Measurements from ENCODE around the gene STRAP. TPM values are rescaled to one million over a fixed set of nuclear protein-coding genes. Genes with fewer than 3 reads are reported as not detected.
A peak's percentile ranks its signal among the peaks of the same experiment; 100 is the strongest.
"Not testable (repeated sequence)": the region's sequence is repeated elsewhere in the genome, so short reads cannot be mapped to it uniquely, and the experiment has no call there.

Gene STRAP
- total and polyA plus RNA-seq, 8 donors, result 84.2 to 147 (median 133) TPM

- TF ChIP-seq CTCF (IDR thresholded peaks at IDR 0.05), result peak; percentile 35 to 70
- DNase-seq, result no peak
- peaks cover 0 to 95% of the 10 kb centered on the region in 2 donors for H3K36me3 ChIP-seq
- H3K4me3 ChIP-seq, result no peak overlapping the region
- H3K27me3 ChIP-seq, result no peaks in the 10 kb centered on the region
- H3K4me1 ChIP-seq, result peaks cover 0 to 11% of the 10 kb centered on the region in 2 donors
- intact Hi-C loops (cut with DNase I), result no loop called here
- H3K27ac ChIP-seq, result no peak overlapping the region
- H3K9me3 ChIP-seq, result no peaks in the 10 kb centered on the region
- peak; percentile 69 for ATAC-seq
Observed at GRCh38 chr12:15899282-15899870, 17.2 kb downstream of the STRAP start.

DNA sequence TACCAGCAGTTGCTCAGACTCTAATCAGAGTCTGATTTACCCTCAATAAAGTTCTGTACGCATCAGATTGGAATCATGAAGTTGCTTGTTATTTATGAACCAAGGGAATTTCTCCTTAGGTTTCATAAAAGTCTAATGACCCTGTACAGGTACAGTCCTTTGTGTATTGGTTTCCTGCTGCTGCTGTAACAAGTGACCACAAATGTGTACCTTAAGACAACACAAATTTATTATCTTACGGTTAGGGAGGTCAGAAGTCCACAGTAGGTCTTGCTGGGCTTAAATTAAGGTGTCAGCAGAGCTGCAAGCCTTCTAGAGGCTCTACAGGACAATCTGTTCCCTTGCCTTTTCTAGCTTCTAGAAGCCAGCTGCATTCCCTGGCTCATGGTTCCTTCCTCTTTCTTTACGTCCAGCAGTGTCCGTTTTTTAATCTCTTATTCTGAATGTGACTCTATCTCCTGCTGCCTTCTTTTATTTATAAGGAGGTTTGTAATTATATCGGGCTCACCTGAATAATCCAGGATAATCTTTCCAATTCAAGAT lies 22.3 kb downstream of the STRAP start:
- H3K27me3 ChIP-seq, result no peaks in the 10 kb centered on the region
- H3K9me3 ChIP-seq, result no peaks in the 10 kb centered on the region
- no peak overlapping the region for H3K4me3 ChIP-seq
- peaks cover 0 to 75% of the 10 kb centered on the region in 2 donors for H3K36me3 ChIP-seq
- H3K27ac ChIP-seq, result no peak overlapping the region
- no peak for ATAC-seq
- H3K4me1 ChIP-seq, result no peaks in the 10 kb centered on the region
- no peak for TF ChIP-seq CTCF (IDR thresholded peaks at IDR 0.05)
- DNase-seq, result no peak
- intact Hi-C loops (cut with DNase I), result no loop called here

- Histone ChIP-seq H3K27me3 (no peaks in the 10 kb centered on the region), H3K36me3 (peaks cover 0 to 15% of the 10 kb centered on the region in 2 donors), H3K4me1 (peaks cover 0 to 27% of the 10 kb centered on the region in 2 donors), H3K9me3 (no peaks in the 10 kb centered on the region), H3K4me3 (peak overlapping the region in 1 of 2 donors; percentile 81), H3K27ac (peak overlapping the region in 1 of 2 donors; percentile 95)
- no peak for TF ChIP-seq CTCF (IDR thresholded peaks at IDR 0.05)
- no peak for ATAC-seq
- intact Hi-C loops (cut with DNase I), result no loop called here
- DNase-seq, result no peak
Observed at GRCh38 chr12:15910468-15910863, 28.3 kb downstream of the STRAP start.

GRCh38 chr12:15910864-15911721 lies 28.9 kb downstream of the STRAP start, which contains the start of gene DERA:
TSS of gene DERA (plus strand) at chr12:15911332. CDS start at chr12:15911384, 52 bp downstream.
- no peaks in the 10 kb centered on the region for H3K27me3 ChIP-seq
- H3K4me1 ChIP-seq, result peaks cover 0 to 27% of the 10 kb centered on the region in 2 donors
- peak; percentile 99 for ATAC-seq
- TF ChIP-seq CTCF (IDR thresholded peaks at IDR 0.05), result peak in 1 of 2 donors; percentile 35
- peak within 1 kb of the TSS; percentile 95 for H3K27ac ChIP-seq
- H3K36me3 ChIP-seq, result peaks cover 0 to 13% of the 10 kb centered on the region in 2 donors
- intact Hi-C loops (cut with DNase I), result no loop called here
- peak; percentile 70 to 98 (median 83) for DNase-seq
- H3K4me3 ChIP-seq, result peak within 1 kb of the TSS; percentile 65 to 81
- H3K9me3 ChIP-seq, result no peaks in the 10 kb centered on the region

DNA sequence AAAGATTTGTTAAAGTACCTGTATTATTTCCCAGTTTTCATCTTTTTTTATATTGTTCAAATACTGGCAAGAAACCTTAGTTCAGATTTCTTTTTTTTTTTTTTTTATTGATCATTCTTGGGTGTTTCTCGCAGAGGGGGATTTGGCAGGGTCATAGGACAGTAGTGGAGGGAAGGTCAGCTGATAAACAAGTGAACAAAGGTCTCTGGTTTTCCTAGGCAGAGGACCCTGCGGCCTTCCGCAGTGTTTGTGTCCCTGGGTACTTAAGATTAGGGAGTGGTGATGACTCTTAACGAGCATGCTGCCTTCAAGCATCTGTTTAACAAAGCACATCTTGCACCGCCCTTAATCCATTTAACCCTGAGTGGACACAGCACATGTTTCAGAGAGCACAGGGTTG lies 29.7 kb downstream of the STRAP start:
- Histone ChIP-seq H3K4me3 (peak overlapping the region; percentile 65 to 81), H3K4me1 (peaks cover 0 to 27% of the 10 kb centered on the region in 2 donors), H3K27ac (peak overlapping the region; percentile 95)
- H3K36me3 ChIP-seq; H3K9me3 ChIP-seq; DNase-seq; intact Hi-C loops (cut with DNase I); H3K27me3 ChIP-seq: not testable (repeated sequence)
- ATAC-seq, result peak; percentile 54

GRCh38 chr12:15914131-15914530 lies 31.9 kb downstream of the STRAP start:
- H3K4me1 ChIP-seq, result peaks cover 0 to 27% of the 10 kb centered on the region in 2 donors
- ATAC-seq; intact Hi-C loops (cut with DNase I); H3K27ac ChIP-seq; H3K9me3 ChIP-seq; DNase-seq; H3K4me3 ChIP-seq; H3K36me3 ChIP-seq; H3K27me3 ChIP-seq: not testable (repeated sequence)

Data from left lung (tissue), 10 donors.